Tibial artery (tissue), 4 donors: ENCODE measurements around the gene MAN1B1.

Experiments
- DNase-seq, 2 donors: peaks; one replicate each; pipeline ENCODE4 v3.0.0-alpha.2; 2019
- H3K27ac ChIP-seq, 2 donors: fragments of 200-600 bp; sonication (generic) in 1 of 2; 1 replicate in 1 of 2; 2 replicates in 1 of 2; pipeline ENCODE4 v1.5.1; 2018 to 2019; ENCODE audit warnings: mild to moderate bottlenecking in 1 of 2
- H3K27me3 ChIP-seq, 2 donors: fragments of 200-600 bp; sonication (generic) in 1 of 2; one replicate each; pipeline versions ENCODE4 v1.5.1 to v1.6.0; 2016 to 2019
- H3K36me3 ChIP-seq, 3 donors: fragments of 200-600 bp; sonication (generic) in 2 of 3; one replicate each; pipeline ENCODE4 v1.5.1; 2016 to 2019; ENCODE audit warnings: mild to moderate bottlenecking in 2 of 3
- H3K4me1 ChIP-seq, 4 donors: fragments of 200-600 bp; sonication (generic) in 2 of 4; 1 replicate in 3 of 4; 2 replicates in 1 of 4; pipeline ENCODE4 v1.5.1; 2016 to 2019
- H3K4me3 ChIP-seq, 2 donors: fragments of 200-600 bp; sonication (generic) in 1 of 2; 1 replicate in 1 of 2; 2 replicates in 1 of 2; pipeline ENCODE4 v1.5.1; 2018 to 2019; ENCODE audit warnings: mild to moderate bottlenecking in 2 of 2
- H3K9me3 ChIP-seq, 3 donors: fragments of 200-600 bp; sonication (generic) in 1 of 3; one replicate each; pipeline ENCODE4 v1.5.1; 2016 to 2019
- CTCF ChIP-seq, 2 experiments: fragments of 200-600 bp in 1 of 2; fragments of 450-650 bp in 1 of 2; IDR thresholded peaks; one replicate each; pipeline ENCODE4 v1.5.1; 2017 to 2019; ENCODE audit warnings: antibody characterized with exemption in 2 of 2, mild to moderate bottlenecking in 1 of 2, moderate library complexity in 1 of 2
- intact Hi-C: fragments of 100-400 bp; cut with DNase I; formaldehyde crosslinking; loops from one replicate; pipeline ENCODE4 v1.15.0; 2023; ENCODE audit warnings: low total_unique reads

MAN1B1 gene

GRCh38 chr9:137110147-137110910, 23.5 kb downstream of the MAN1B1 start:
- Histone ChIP-seq H3K36me3 (peaks cover 24 to 81% (median 65%) of the 10 kb centered on the region in 3 donors), H3K9me3 (no peaks in the 10 kb centered on the region), H3K4me1 (peaks cover 0 to 18% (median 13%) of the 10 kb centered on the region in 4 donors), H3K4me3 (no peak overlapping the region), H3K27me3 (peaks cover 0 to 26% of the 10 kb centered on the region in 2 donors), H3K27ac (no peak overlapping the region)
- no peak for TF ChIP-seq CTCF (IDR thresholded peaks at IDR 0.05)
- DNase-seq: no peak
- intact Hi-C loops: no loop called here

- H3K27ac ChIP-seq: no peak overlapping the region
- peaks cover 19 to 72% (median 57%) of the 10 kb centered on the region in 3 donors for H3K36me3 ChIP-seq
- DNase-seq: no peak
- peaks cover 0 to 19% (median 13%) of the 10 kb centered on the region in 4 donors for H3K4me1 ChIP-seq
- TF ChIP-seq CTCF (IDR thresholded peaks at IDR 0.05): no peak
- intact Hi-C loops: no loop called here
- H3K27me3 ChIP-seq: peaks cover 0 to 34% of the 10 kb centered on the region in 2 donors
- H3K4me3 ChIP-seq: no peak overlapping the region
- H3K9me3 ChIP-seq: no peaks in the 10 kb centered on the region
Measured at GRCh38 chr9:137110911-137111787, 24.4 kb downstream of the MAN1B1 start.

- no peak for TF ChIP-seq CTCF (IDR thresholded peaks at IDR 0.05)
- H3K27ac ChIP-seq: no peak overlapping the region
- H3K36me3 ChIP-seq: peaks cover 19 to 64% (median 49%) of the 10 kb centered on the region in 3 donors
- H3K4me3 ChIP-seq: no peak overlapping the region
- intact Hi-C loops: no loop called here
- peaks cover 0 to 35% of the 10 kb centered on the region in 2 donors for H3K27me3 ChIP-seq
- H3K9me3 ChIP-seq: no peaks in the 10 kb centered on the region
- H3K4me1 ChIP-seq: peaks cover 0 to 19% (median 13%) of the 10 kb centered on the region in 4 donors
- DNase-seq: no peak
Measured at GRCh38 chr9:137111788-137112563, 25.2 kb downstream of the MAN1B1 start.

GRCh38 chr9:137112564-137113384, 26.0 kb downstream of the MAN1B1 start:
- H3K4me3 ChIP-seq: no peak overlapping the region
- DNase-seq: no peak
- intact Hi-C loops: no loop called here
- TF ChIP-seq CTCF (IDR thresholded peaks at IDR 0.05): no peak
- H3K27me3 ChIP-seq: peaks cover 0 to 40% of the 10 kb centered on the region in 2 donors
- no peak overlapping the region for H3K27ac ChIP-seq
- H3K4me1 ChIP-seq: peaks cover 0 to 19% (median 13%) of the 10 kb centered on the region in 4 donors
- no peaks in the 10 kb centered on the region for H3K9me3 ChIP-seq
- H3K36me3 ChIP-seq: peaks cover 13 to 56% (median 41%) of the 10 kb centered on the region in 3 donors
